Measurements from ENCODE around the gene DYNC2H1. TPM values are rescaled to one million over a fixed set of nuclear protein-coding genes. Genes with fewer than 3 reads are reported as not detected.

Gene DYNC2H1
- total and polyA plus RNA-seq, 7 donors: 0.46 to 29.1 (median 21.3) TPM

- WGBS, 2 donors: 87 to 93% methylated on average over 2 of the region's 2 CpGs
- intact Hi-C loops (cut with DNase I): no loop called here
- H3K4me1 ChIP-seq: no peaks in the 10 kb centered on the region
- no peak for TF ChIP-seq EP300 (IDR thresholded peaks at IDR 0.05)
- TF ChIP-seq POLR2A (IDR thresholded peaks at IDR 0.05): no peak
- TF ChIP-seq CTCF (IDR thresholded peaks at IDR 0.05): no peak
- TF ChIP-seq POLR2AphosphoS5 (IDR thresholded peaks at IDR 0.05): no peak
- no peaks in the 10 kb centered on the region for H3K9me3 ChIP-seq
- H3K27me3 ChIP-seq: no peaks in the 10 kb centered on the region
- H3K36me3 ChIP-seq: peaks cover 0 to 37% (median 0%) of the 10 kb centered on the region in 4 donors
- H3K27ac ChIP-seq: no peak overlapping the region
- DNase-seq: no peak
- no peak overlapping the region for H3K4me3 ChIP-seq
These were observed 66.4 kb downstream of the DYNC2H1 start for GRCh38 chr11:103175461-103176129.

- 41 to 55% methylated on average over 3 of the region's 3 CpGs for WGBS, 2 donors
These were observed 74.9 kb downstream of the DYNC2H1 start for GRCh38 chr11:103183981-103184611.

DNA sequence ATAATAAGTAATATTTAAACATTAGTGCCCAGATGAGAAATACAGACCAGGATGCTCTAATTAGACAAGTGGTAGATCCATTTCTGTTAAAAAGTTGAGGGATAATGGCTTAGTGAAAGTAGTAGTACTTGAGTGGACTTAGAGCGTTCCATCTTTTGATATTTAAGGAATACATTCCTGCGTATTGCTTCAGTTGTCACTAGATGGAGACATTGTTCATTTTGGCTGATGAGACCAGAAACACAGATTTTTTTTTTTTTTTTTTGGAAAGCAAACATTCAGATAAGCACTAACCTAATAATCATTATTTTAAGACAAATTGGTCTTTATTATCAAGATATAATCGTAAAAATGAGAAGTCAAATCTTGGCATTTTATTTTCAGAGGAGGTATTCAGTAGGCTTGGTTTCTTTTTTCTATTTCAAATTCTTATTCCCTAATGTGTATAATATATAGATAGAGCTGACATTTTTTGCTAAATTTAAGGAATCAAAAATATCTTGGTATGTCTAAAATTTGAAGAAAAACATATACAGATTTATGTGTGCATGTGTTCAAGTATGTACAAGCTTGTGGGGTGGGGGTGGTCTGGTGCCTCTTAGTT, 92.9 kb downstream of the DYNC2H1 start:
- Histone ChIP-seq H3K36me3 (peaks cover 0 to 71% (median 2%) of the 10 kb centered on the region in 4 donors), H3K27me3 (no peaks in the 10 kb centered on the region), H3K9me3 (no peaks in the 10 kb centered on the region), H3K4me3 (no peak overlapping the region), H3K4me1 (no peaks in the 10 kb centered on the region), H3K27ac (no peak overlapping the region)
- WGBS, 2 donors: 53 to 76% methylated on average over 3 of the region's 3 CpGs
- intact Hi-C loops (cut with DNase I): no loop called here
- TF ChIP-seq POLR2AphosphoS5 (IDR thresholded peaks at IDR 0.05) (no peak), EP300 (IDR thresholded peaks at IDR 0.05) (no peak), CTCF (IDR thresholded peaks at IDR 0.05) (no peak), POLR2A (IDR thresholded peaks at IDR 0.05) (no peak)
- DNase-seq: no peak

More at GRCh38 chr11:103183981-103184611, 74.9 kb downstream of the DYNC2H1 start:
- intact Hi-C loops (cut with DNase I): no loop called here
- TF ChIP-seq EP300 (IDR thresholded peaks at IDR 0.05): no peak
- TF ChIP-seq POLR2AphosphoS5 (IDR thresholded peaks at IDR 0.05): no peak
- TF ChIP-seq POLR2A (IDR thresholded peaks at IDR 0.05): no peak
- TF ChIP-seq CTCF (IDR thresholded peaks at IDR 0.05): no peak
- peaks cover 0 to 33% (median 4%) of the 10 kb centered on the region in 4 donors for H3K36me3 ChIP-seq
- H3K4me3 ChIP-seq: no peak overlapping the region
- no peak overlapping the region for H3K27ac ChIP-seq
- no peak for DNase-seq
- no peaks in the 10 kb centered on the region for H3K27me3 ChIP-seq
- no peaks in the 10 kb centered on the region for H3K4me1 ChIP-seq
- H3K9me3 ChIP-seq: no peaks in the 10 kb centered on the region

DNA sequence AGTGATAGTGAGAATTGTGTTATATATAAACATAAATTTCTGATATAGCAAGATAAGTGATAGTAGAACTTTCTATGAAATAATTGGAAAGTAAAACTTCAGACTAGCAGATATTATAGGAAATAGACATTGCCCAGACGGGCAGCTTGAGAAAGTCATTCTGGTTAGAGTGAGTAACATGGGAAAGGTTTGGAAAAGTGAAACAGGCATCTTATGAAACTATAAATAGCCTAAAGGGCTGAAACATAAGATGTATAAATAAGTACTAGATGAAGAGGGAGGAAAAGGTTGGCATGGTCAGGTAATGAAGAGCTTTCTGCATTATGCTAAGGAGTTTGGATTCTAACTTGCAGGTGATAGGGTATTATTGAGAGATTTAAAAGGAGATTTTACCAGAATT, 101.3 kb downstream of the DYNC2H1 start:
- no peak for DNase-seq
- H3K36me3 ChIP-seq: peaks cover 0 to 18% (median 0%) of the 10 kb centered on the region in 4 donors
- H3K27me3 ChIP-seq: no peaks in the 10 kb centered on the region
- TF ChIP-seq EP300 (IDR thresholded peaks at IDR 0.05) (no peak), POLR2AphosphoS5 (IDR thresholded peaks at IDR 0.05) (no peak), CTCF (IDR thresholded peaks at IDR 0.05) (no peak), POLR2A (IDR thresholded peaks at IDR 0.05) (no peak)
- intact Hi-C loops (cut with DNase I): no loop called here
- H3K9me3 ChIP-seq: no peaks in the 10 kb centered on the region
- H3K4me1 ChIP-seq: no peaks in the 10 kb centered on the region
- 91 to 96% methylated on average over 1 of the region's 1 CpG for WGBS, 2 donors
- no peak overlapping the region for H3K4me3 ChIP-seq
- no peak overlapping the region for H3K27ac ChIP-seq

All from sigmoid colon (tissue), 7 donors.